ENCODE data around the gene SEC61G. TPM values are rescaled to one million over a fixed set of nuclear protein-coding genes. Genes with fewer than 3 reads are reported as not detected.

The SEC61G gene
- total RNA-seq, 4 donors from 2014 or later = 55.3 to 172 (median 118) TPM

DNA sequence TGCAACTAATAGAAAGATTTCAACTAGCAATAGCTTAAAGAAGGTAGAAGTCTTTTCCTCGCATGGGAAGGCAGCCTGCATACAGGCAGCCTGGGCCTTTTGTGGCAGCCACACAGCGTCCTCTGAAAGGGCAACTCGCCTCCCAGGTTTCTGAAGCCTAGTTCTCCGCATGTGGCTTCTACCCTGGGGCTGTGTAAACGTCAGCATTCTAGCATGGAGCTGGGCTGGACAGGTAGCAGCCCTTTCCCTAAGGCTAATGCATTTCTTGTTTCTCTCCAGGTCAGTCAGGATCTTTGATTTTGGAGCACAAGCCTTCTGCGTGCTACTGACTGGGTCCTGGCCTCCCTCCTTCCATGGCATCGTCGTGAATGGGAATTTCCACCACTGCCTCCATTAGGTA is 23.8 kb upstream of the SEC61G start:
- Histone ChIP-seq H3K27ac (no peak overlapping the region), H3K4me3 (no peak overlapping the region), H3K27me3 (no peaks in the 10 kb centered on the region), H3K4me1 (no peaks in the 10 kb centered on the region), H3K9me3 (no peaks in the 10 kb centered on the region), H3K36me3 (no peaks in the 10 kb centered on the region)
- no peak for DNase-seq
- TF ChIP-seq, protein P1, sequence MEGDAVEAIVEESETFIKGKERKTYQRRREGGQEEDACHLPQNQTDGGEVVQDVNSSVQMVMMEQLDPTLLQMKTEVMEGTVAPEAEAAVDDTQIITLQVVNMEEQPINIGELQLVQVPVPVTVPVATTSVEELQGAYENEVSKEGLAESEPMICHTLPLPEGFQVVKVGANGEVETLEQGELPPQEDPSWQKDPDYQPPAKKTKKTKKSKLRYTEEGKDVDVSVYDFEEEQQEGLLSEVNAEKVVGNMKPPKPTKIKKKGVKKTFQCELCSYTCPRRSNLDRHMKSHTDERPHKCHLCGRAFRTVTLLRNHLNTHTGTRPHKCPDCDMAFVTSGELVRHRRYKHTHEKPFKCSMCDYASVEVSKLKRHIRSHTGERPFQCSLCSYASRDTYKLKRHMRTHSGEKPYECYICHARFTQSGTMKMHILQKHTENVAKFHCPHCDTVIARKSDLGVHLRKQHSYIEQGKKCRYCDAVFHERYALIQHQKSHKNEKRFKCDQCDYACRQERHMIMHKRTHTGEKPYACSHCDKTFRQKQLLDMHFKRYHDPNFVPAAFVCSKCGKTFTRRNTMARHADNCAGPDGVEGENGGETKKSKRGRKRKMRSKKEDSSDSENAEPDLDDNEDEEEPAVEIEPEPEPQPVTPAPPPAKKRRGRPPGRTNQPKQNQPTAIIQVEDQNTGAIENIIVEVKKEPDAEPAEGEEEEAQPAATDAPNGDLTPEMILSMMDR (IDR thresholded peaks at IDR 0.05) = no peak
- no peak for TF ChIP-seq POLR2A (IDR thresholded peaks at IDR 0.05)

DNA sequence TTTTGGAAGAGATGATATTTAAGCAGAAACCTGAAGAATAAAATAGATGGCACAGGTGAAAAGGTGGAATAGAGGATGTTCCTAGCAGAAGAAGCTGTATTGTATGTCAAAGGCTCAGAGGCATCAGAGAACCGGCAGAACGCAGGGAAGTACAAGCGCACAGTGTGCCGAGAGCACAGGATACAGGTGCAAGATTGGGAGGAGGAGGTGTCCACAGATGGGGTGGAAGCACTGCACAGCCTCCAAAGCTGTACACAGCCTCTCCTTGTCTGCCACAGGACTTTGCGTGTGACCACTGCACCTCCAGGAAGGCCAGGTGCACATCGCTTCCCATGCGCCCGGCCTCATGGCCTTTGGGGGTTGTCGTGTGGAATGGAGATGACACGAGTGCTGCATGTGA is 23.3 kb upstream of the SEC61G start:
- TF ChIP-seq POLR2A (IDR thresholded peaks at IDR 0.05) = no peak
- TF ChIP-seq, protein P1 (IDR thresholded peaks at IDR 0.05) = no peak
- H3K4me1 ChIP-seq = no peaks in the 10 kb centered on the region
- no peak for DNase-seq
- no peak overlapping the region for H3K27ac ChIP-seq
- H3K27me3 ChIP-seq = no peaks in the 10 kb centered on the region
- H3K36me3 ChIP-seq = no peaks in the 10 kb centered on the region
- H3K9me3 ChIP-seq = no peaks in the 10 kb centered on the region
- H3K4me3 ChIP-seq = no peak overlapping the region

DNA sequence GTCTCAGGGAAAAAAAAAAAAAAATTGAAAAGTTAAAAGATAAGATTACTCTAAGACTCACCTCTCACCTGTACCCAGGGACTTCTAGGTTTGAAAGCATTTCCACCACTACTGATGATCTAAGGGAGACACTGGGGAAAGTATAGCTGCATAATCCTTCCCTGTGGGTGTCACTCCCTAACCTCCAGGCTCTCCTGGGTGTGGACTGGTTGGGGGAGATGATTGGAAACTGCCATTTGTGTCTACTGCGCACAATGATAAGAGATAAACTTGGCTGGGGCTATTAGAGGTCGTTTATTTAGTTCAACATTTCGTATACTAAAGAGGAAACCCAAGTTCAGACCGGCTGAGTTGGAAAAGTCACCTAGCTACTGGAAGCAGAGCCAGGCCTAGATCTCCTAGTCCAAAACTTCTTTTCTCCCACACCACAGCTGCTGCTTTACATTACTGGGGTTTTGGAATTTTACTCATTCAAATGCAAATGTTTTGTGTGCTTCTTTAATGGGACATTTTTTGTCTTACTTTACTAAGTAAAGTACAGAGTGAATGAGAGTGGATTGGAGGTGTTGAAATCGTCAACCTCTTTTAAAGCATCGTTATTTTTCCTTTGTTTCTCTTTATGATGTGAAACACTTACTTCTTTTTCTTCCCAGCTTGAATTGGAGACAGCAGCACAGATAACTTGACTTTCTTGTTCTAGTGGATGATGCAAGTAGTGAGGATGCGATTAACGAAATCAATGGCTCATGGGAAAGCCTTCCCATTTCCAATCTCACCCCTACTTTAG is 22.3 kb upstream of the SEC61G start:
- no peak for DNase-seq
- H3K27me3 ChIP-seq = no peaks in the 10 kb centered on the region
- H3K4me1 ChIP-seq = no peaks in the 10 kb centered on the region
- TF ChIP-seq, protein P1 (IDR thresholded peaks at IDR 0.05) = no peak
- TF ChIP-seq POLR2A (IDR thresholded peaks at IDR 0.05) = no peak
- H3K27ac ChIP-seq = no peak overlapping the region
- no peaks in the 10 kb centered on the region for H3K36me3 ChIP-seq
- no peaks in the 10 kb centered on the region for H3K9me3 ChIP-seq
- H3K4me3 ChIP-seq = no peak overlapping the region

DNA sequence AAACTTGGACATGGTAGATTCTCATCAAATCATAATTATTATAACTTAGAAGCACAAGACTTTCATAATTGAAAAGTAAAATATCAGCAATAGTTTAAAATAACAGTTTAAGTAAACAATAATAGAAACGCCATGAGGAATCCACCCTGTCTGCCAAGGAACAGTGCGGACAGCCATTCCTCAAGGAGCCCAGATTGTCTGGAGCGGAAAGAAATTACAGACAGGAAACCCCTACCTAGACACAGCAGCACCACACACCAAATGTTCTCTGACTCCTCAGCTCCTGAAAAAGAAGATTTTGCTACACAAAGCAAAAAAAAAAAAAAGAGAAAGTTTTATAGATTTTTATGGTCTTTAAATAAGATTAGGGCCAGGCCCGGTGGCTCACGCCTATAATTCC is 21.5 kb upstream of the SEC61G start:
- TF ChIP-seq POLR2A (IDR thresholded peaks at IDR 0.05) = no peak
- TF ChIP-seq, protein P1 (IDR thresholded peaks at IDR 0.05) = no peak

DNA sequence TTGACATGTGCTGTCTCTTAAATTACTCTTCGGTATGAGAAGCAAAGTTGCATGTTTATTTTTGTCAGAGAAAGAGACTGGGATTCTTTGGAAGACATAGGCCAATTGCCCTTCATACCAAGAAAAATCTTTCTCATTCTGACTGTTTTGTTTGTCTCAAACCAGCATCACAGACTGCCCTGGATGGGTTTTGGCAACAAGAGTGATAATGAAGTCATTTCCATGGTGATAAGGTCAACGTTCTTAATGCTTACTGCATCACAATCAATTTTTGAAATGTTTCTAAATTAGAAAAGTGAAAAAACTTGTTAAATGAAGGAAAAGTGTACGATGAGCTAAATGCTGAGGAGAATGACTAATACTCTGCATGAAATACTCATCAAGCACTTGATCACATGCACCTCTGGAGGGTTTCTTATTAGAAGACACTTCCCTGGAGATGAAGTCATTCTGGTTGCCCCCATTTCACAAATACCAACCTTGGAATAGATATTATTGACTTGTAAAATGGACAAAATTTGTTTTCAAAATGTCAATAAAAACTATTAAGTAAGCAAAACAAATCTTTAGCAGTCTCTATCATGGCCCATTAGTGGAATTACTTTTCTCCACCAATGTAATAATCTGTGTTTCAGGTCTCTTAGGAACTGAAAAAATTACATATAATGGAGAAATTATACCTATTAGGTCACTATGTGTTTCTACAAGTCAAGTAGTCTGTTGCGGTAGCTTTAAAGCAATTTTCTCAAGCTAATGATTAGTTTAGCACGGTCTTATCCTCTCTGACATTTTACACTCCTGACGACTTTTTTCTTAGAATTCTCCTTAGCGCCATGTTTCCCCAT is 19.9 kb upstream of the SEC61G start:
- Histone ChIP-seq H3K4me1 (no peaks in the 10 kb centered on the region), H3K36me3 (no peaks in the 10 kb centered on the region), H3K27ac (no peak overlapping the region), H3K9me3 (no peaks in the 10 kb centered on the region), H3K4me3 (no peak overlapping the region), H3K27me3 (no peaks in the 10 kb centered on the region)
- TF ChIP-seq, protein P1 (IDR thresholded peaks at IDR 0.05) = no peak
- no peak for TF ChIP-seq POLR2A (IDR thresholded peaks at IDR 0.05)
- no peak for DNase-seq

More for the DNA sequence above, 21.5 kb upstream of the SEC61G start:
- no peaks in the 10 kb centered on the region for H3K36me3 ChIP-seq
- no peaks in the 10 kb centered on the region for H3K4me1 ChIP-seq
- H3K27me3 ChIP-seq = no peaks in the 10 kb centered on the region
- H3K9me3 ChIP-seq = no peaks in the 10 kb centered on the region
- no peak overlapping the region for H3K4me3 ChIP-seq
- no peak for DNase-seq
- no peak overlapping the region for H3K27ac ChIP-seq

Measured in Peyer's patch (tissue), 4 donors.